CD4-positive, CD25-positive, alpha-beta regulatory T cell (primary cell): ENCODE data around the gene AFAP1L2. TPM values are rescaled to one million over a fixed set of nuclear protein-coding genes. Genes with fewer than 3 reads are reported as not detected.

Experiments used
- ATAC-seq, 2 donors: fragments of 150-1000 bp; cut with Tn5 transposase; one replicate each; pipeline ENCODE4 v1.10.0; 2021; ENCODE audit warnings: low read depth in 2 of 2, moderate number of reproducible peaks in 2 of 2, moderate library complexity in 1 of 2
- DNase-seq, 3 donors: peaks; one replicate each; pipeline versions ENCODE4 v3.0.0 to v3.0.0-alpha.2; 2012 to 2022; ENCODE audit warnings: mixed read lengths in 1 of 3
- H3K27ac ChIP-seq: one replicate; pipeline ENCODE4 v1.7.0; 2013; ENCODE audit warnings: mild to moderate bottlenecking, low read length; ENCODE audit not compliant: insufficient read depth, poor library complexity, severe bottlenecking
- H3K27me3 ChIP-seq: one replicate; pipeline ENCODE4 v1.7.0; 2013; ENCODE audit warnings: low read length; ENCODE audit not compliant: control insufficient read depth, insufficient read depth
- H3K36me3 ChIP-seq: one replicate; pipeline ENCODE4 v1.7.0; 2013; ENCODE audit warnings: mild to moderate bottlenecking, low read length, moderate library complexity; ENCODE audit not compliant: control insufficient read depth, insufficient read depth
- H3K4me1 ChIP-seq: 2 replicates; pipeline ENCODE4 v1.7.0; 2013; ENCODE audit warnings: mild to moderate bottlenecking, low read length; ENCODE audit not compliant: insufficient read depth, control insufficient read depth, poor library complexity, severe bottlenecking
- H3K4me3 ChIP-seq: one replicate; pipeline ENCODE4 v1.7.0; 2013; ENCODE audit warnings: low read depth, mild to moderate bottlenecking, low read length, moderate library complexity
- H3K9me3 ChIP-seq, 2 experiments: 1 replicate in 1 of 2; 2 replicates in 1 of 2; pipeline ENCODE4 v1.7.0; 2013; ENCODE audit warnings: low read length in 2 of 2, mild to moderate bottlenecking in 1 of 2, moderate library complexity in 1 of 2; ENCODE audit not compliant: control insufficient read depth in 2 of 2
- H3K27ac Mint-ChIP-seq, 3 donors: one replicate each; pipeline ENCODE4 v1.8.0; 2020 to 2022; ENCODE audit warnings: mild to moderate bottlenecking in 3 of 3, mixed read lengths in 3 of 3, moderate library complexity in 2 of 3
- H3K27me3 Mint-ChIP-seq: one replicate; pipeline ENCODE4 v1.8.0; 2022; ENCODE audit warnings: mild to moderate bottlenecking, mixed read lengths
- H3K36me3 Mint-ChIP-seq: one replicate; pipeline ENCODE4 v1.8.0; 2020; ENCODE audit warnings: mixed read lengths
- H3K4me1 Mint-ChIP-seq, 4 donors: one replicate each; pipeline ENCODE4 v1.8.0; 2020 to 2022; ENCODE audit warnings: mixed read lengths in 4 of 4, mild to moderate bottlenecking in 1 of 4
- H3K4me3 Mint-ChIP-seq, 4 donors: one replicate each; pipeline ENCODE4 v1.8.0; 2020 to 2022; ENCODE audit warnings: mild to moderate bottlenecking in 4 of 4, mixed read lengths in 4 of 4, moderate library complexity in 3 of 4
- H3K9me3 Mint-ChIP-seq, 7 donors: one replicate each; pipeline ENCODE4 v1.8.0; 2020 to 2022; ENCODE audit warnings: mixed read lengths in 7 of 7, mild to moderate bottlenecking in 3 of 7, moderate library complexity in 2 of 7
- polyA plus RNA-seq, 4 donors: library from polyadenylated mRNA; unstranded; fragments of 300-500 nt; fragmentation: Illumina TruSeq; gene quantifications; one replicate each; pipeline ENCODE4 v1.2.3, GENCODE V29; 2021
- total RNA-seq: library from RNA; stranded (reverse); gene quantifications from one replicate; pipeline ENCODE4 v1.2.3, GENCODE V29; 2022

The AFAP1L2 gene
- total and polyA plus RNA-seq, 5 donors from 2014 or later = 1.1 to 4.6 (median 3.0) TPM

DNA sequence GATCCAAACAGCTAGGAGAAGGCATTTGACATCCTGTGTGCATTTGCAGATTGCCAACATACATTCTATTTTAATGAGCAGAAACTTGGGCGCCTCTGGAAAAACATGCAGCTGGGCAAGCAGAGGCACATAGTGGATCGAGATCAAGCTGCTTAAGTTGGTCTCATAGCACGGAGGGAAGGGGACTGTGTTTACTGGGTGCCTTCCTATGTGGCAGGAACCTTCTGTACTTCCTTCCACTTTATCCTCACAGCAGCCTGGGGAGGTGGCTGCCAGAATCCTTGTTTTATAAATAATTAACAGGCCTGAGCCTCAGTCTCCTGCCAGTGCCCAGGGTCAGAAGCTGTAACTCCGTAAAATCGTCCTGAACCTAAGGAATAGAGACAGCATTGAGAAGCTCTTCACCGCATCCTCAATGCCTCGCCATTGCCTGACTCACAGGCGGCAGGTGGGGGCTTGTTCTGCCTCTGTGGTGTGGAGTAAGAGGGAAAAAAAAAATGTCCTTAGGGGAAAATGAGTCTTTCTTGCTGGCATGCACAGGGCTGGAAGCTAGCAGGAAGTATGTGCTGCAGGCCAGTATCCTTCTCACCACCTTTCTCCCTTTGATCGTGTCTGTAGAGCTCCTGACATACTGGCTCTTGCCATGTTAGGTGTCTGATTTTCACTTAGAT lies 159.0 kb downstream of the AFAP1L2 start:
- Histone ChIP-seq H3K27me3 (peaks cover 16% of the 10 kb centered on the region), H3K4me1 (no peaks in the 10 kb centered on the region), H3K9me3 (no peaks in the 10 kb centered on the region), H3K4me3 (no peak overlapping the region), H3K36me3 (no peaks in the 10 kb centered on the region), H3K27ac (no peak overlapping the region)
- H3K27me3 Mint-ChIP-seq = peaks cover 38% of the 10 kb centered on the region
- H3K9me3 Mint-ChIP-seq = peaks cover 0 to 1% (median 0%) of the 10 kb centered on the region in 7 donors
- H3K36me3 Mint-ChIP-seq = no peaks in the 10 kb centered on the region
- no peak for ATAC-seq
- no peak overlapping the region for H3K27ac Mint-ChIP-seq
- no peak overlapping the region for H3K4me3 Mint-ChIP-seq
- DNase-seq = no peak
- no peaks in the 10 kb centered on the region for H3K4me1 Mint-ChIP-seq

Other genes with a start within 250 kb of the AFAP1L2 start
- 60.1 TPM for gene CCDC186, start 230.3 kb downstream of the AFAP1L2 start, total RNA-seq
- gene CCDC186, start 230.3 kb downstream of the AFAP1L2 start, polyA plus RNA-seq = 10 to 100 TPM; 17.3 to 27.1 (median 22.6) TPM
- not detected for gene TDRD1, start 225.1 kb downstream of the AFAP1L2 start, total RNA-seq
- gene TDRD1, start 225.1 kb downstream of the AFAP1L2 start, polyA plus RNA-seq = under 1 TPM in 3 of 4 donors, not detected in 1; 0.14 to 0.32 (median 0.25) TPM
- 0.12 TPM for gene VWA2, start 165.2 kb downstream of the AFAP1L2 start, total RNA-seq
- gene VWA2, start 165.2 kb downstream of the AFAP1L2 start, polyA plus RNA-seq = not detected